H1 (cell line): ENCODE data around the gene CYP2C8. TPM values are rescaled to one million over a fixed set of nuclear protein-coding genes. Genes with fewer than 3 reads are reported as not detected.

Experiments
- CTCF ChIA-PET: fragments of 300-600 bp; sonication (Branson Sonifier 250); formaldehyde crosslinking; loops from one replicate; lab custom pipeline; 2021; ENCODE audit not compliant: partially characterized antibody; lab: Charles Lee
- POLR2A ChIA-PET: fragments of 300-600 bp; sonication (Branson Sonifier 250); formaldehyde crosslinking; loops from one replicate; lab custom pipeline; 2021; ENCODE audit warnings: inconsistent platforms; ENCODE audit not compliant: partially characterized antibody; lab: Charles Lee
- DNase-seq, 2 experiments: peaks; one replicate each; pipeline versions ENCODE4 v3.0.0 to v3.0.0-alpha.2; 2010 to 2022; ENCODE audit warnings: low spot score in 2 of 2, low read depth in 1 of 2, mixed read lengths in 1 of 2
- FAIRE-seq: peaks from 2 replicates; lab custom pipeline; 2011; peaks lifted over from hg19 to GRCh38; lab: Jason Lieb, UNC
- H2AFZ ChIP-seq: 2 replicates; pipeline ENCODE4 v1.8.1; 2012; ENCODE audit warnings: low read length, inconsistent platforms
- H2AK5ac ChIP-seq: 2 replicates; pipeline ENCODE4 v1.6.1; 2013; ENCODE audit warnings: low read depth, low read length
- H2BK120ac ChIP-seq: replicated peaks from 2 replicates; pipeline ENCODE3; 2013; ENCODE audit warnings: low read depth, low read length, inconsistent platforms
- H2BK12ac ChIP-seq: 2 replicates; pipeline ENCODE4 v1.6.1; 2013; ENCODE audit warnings: low read depth, low read length
- H2BK15ac ChIP-seq: 2 replicates; pipeline ENCODE4 v1.6.1; 2013; ENCODE audit warnings: low read length
- H2BK20ac ChIP-seq: 2 replicates; pipeline ENCODE4 v1.6.1; 2013; ENCODE audit warnings: low read length
- H2BK5ac ChIP-seq: 2 replicates; pipeline ENCODE4 v1.6.1; 2013; ENCODE audit warnings: low read depth, low read length
- H3K14ac ChIP-seq: 2 replicates; pipeline ENCODE4 v1.6.1; 2013; ENCODE audit warnings: inconsistent platforms; ENCODE audit not compliant: insufficient read length
- H3K18ac ChIP-seq: 2 replicates; pipeline ENCODE4 v1.6.1; 2013; ENCODE audit warnings: low read length; ENCODE audit errors: extremely low read depth
- H3K23ac ChIP-seq: 2 replicates; pipeline ENCODE4 v1.6.1; 2013; ENCODE audit warnings: inconsistent platforms; ENCODE audit not compliant: insufficient read length
- H3K23me2 ChIP-seq: 2 replicates; pipeline ENCODE4 v1.6.1; 2013; ENCODE audit warnings: low read depth, low read length
- H3K27ac ChIP-seq: 2 replicates; pipeline ENCODE4 v1.6.1; 2011; ENCODE audit warnings: low read depth, low read length, inconsistent platforms
- H3K27me3 ChIP-seq, 4 experiments: replicated peaks in 1 of 4; 1 replicate in 1 of 4; 2 replicates in 3 of 4; pipeline versions ENCODE4 v1.6.1 to v1.8.1; 2011 to 2013; ENCODE audit warnings: low read length in 3 of 4, mild to moderate bottlenecking in 3 of 4, inconsistent platforms in 2 of 4, mixed read lengths in 2 of 4, moderate library complexity in 1 of 4; ENCODE audit not compliant: control insufficient read depth in 3 of 4, insufficient read depth in 3 of 4; ENCODE audit errors: extremely low read depth in 1 of 4
- H3K36me3 ChIP-seq, 4 experiments: 2 replicates each; pipeline versions ENCODE4 v1.6.1 to v1.8.1; 2011 to 2013; ENCODE audit warnings: mild to moderate bottlenecking in 4 of 4, low read length in 3 of 4, moderate library complexity in 2 of 4, control low read depth in 1 of 4, inconsistent platforms in 1 of 4; ENCODE audit not compliant: insufficient read depth in 4 of 4, control insufficient read depth in 2 of 4
- H3K4ac ChIP-seq: replicated peaks from 2 replicates; pipeline ENCODE3; 2013; ENCODE audit warnings: low read length, low read depth, mixed read lengths, inconsistent platforms; ENCODE audit not compliant: insufficient read length
- H3K4me1 ChIP-seq, 4 experiments: replicated peaks in 1 of 4; 1 replicate in 1 of 4; 2 replicates in 3 of 4; pipeline versions ENCODE4 v1.6.1 to v1.8.1; 2011 to 2013; ENCODE audit warnings: low read length in 3 of 4, inconsistent platforms in 2 of 4, mixed read lengths in 1 of 4; ENCODE audit not compliant: insufficient read depth in 4 of 4, control insufficient read depth in 3 of 4
- H3K4me2 ChIP-seq, 2 experiments: 2 replicates each; pipeline versions ENCODE4 v1.6.1 to v1.8.1; 2011 to 2013; ENCODE audit warnings: low read depth in 2 of 2, low read length in 2 of 2, control low read depth in 1 of 2, inconsistent platforms in 1 of 2, mild to moderate bottlenecking in 1 of 2; ENCODE audit not compliant: insufficient read depth in 1 of 2
- H3K4me3 ChIP-seq, 4 experiments: fragments of 200-600, 300-600 bp in 1 of 4; sonication (generic), shearing (Covaris generic), sonication (Bioruptor Twin) in 1 of 4; 2 replicates each; pipeline versions ENCODE4 v1.5.1 to v1.8.1; 2011 to 2016; ENCODE audit warnings: low read length in 4 of 4, low read depth in 3 of 4, control low read depth in 2 of 4, inconsistent platforms in 2 of 4, mild to moderate bottlenecking in 2 of 4, mixed read lengths in 1 of 4, moderate library complexity in 1 of 4; ENCODE audit not compliant: insufficient read depth in 2 of 4; ENCODE audit errors: extremely low read depth in 1 of 4
- H3K56ac ChIP-seq: replicated peaks from 2 replicates; pipeline ENCODE3; 2013; ENCODE audit warnings: low read depth, mild to moderate bottlenecking, mixed read lengths, low read length, inconsistent platforms; ENCODE audit not compliant: insufficient read length
- H3K79me1 ChIP-seq: 2 replicates; pipeline ENCODE4 v1.6.1; 2013; ENCODE audit warnings: low read depth, low read length, control low read depth
- H3K79me2 ChIP-seq, 2 experiments: 2 replicates each; pipeline versions ENCODE4 v1.6.1 to v1.8.1; 2012 to 2013; ENCODE audit warnings: low read length in 2 of 2, mild to moderate bottlenecking in 2 of 2, inconsistent platforms in 1 of 2; ENCODE audit not compliant: insufficient read depth in 2 of 2, control insufficient read depth in 1 of 2
- H3K9ac ChIP-seq, 4 experiments: replicated peaks in 1 of 4; 1 replicate in 1 of 4; 2 replicates in 3 of 4; pipeline versions ENCODE4 v1.6.1 to v1.8.1; 2011 to 2013; ENCODE audit warnings: low read depth in 3 of 4, low read length in 3 of 4, control low read depth in 2 of 4, mild to moderate bottlenecking in 2 of 4, moderate library complexity in 2 of 4, inconsistent platforms in 1 of 4; ENCODE audit errors: extremely low read depth in 1 of 4
- H3K9me3 ChIP-seq, 2 experiments: 2 replicates each; pipeline versions ENCODE4 v1.6.1 to v1.8.1; 2012 to 2013; ENCODE audit warnings: mild to moderate bottlenecking in 2 of 2, moderate library complexity in 2 of 2, control low read depth in 1 of 2, inconsistent platforms in 1 of 2, low read depth in 1 of 2, low read length in 1 of 2, mixed read lengths in 1 of 2; ENCODE audit not compliant: insufficient read depth in 2 of 2
- H4K20me1 ChIP-seq, 2 experiments: replicated peaks in 1 of 2; 2 replicates each; pipeline versions ENCODE3 to v1.8.1; 2011 to 2013; ENCODE audit warnings: inconsistent platforms in 2 of 2, low read length in 2 of 2, mild to moderate bottlenecking in 1 of 2; ENCODE audit not compliant: insufficient read depth in 2 of 2, control insufficient read depth in 1 of 2
- H4K5ac ChIP-seq: 2 replicates; pipeline ENCODE4 v1.6.1; 2013; ENCODE audit warnings: low read length, low read depth, mixed read lengths, inconsistent platforms; ENCODE audit not compliant: insufficient read length
- H4K8ac ChIP-seq: 2 replicates; pipeline ENCODE4 v1.8.0; 2013; ENCODE audit warnings: mild to moderate bottlenecking, moderate library complexity, low read length, inconsistent platforms; ENCODE audit not compliant: insufficient read depth; ENCODE audit errors: extremely low read depth
- H4K91ac ChIP-seq: replicated peaks from 2 replicates; pipeline ENCODE3; 2013; ENCODE audit warnings: low read length, mixed read lengths, inconsistent platforms; ENCODE audit not compliant: insufficient read length
- CBX5 ChIP-seq: fragments of 300-800, 300-1000 bp; sonication (generic); IDR thresholded peaks from 2 replicates; pipeline ENCODE4 v1.7.1; 2016; ENCODE audit warnings: antibody characterized with exemption, low read length, low read depth
- CREB1 ChIP-seq: IDR thresholded peaks from 2 replicates; pipeline ENCODE4 v1.6.1; 2012; ENCODE audit warnings: inconsistent platforms
- FOSL1 ChIP-seq: IDR thresholded peaks from 2 replicates; pipeline ENCODE4 v1.6.1; 2011; ENCODE audit warnings: mild to moderate bottlenecking, low read depth, low read length, moderate library complexity; ENCODE audit not compliant: insufficient read depth
- HDAC2 ChIP-seq, 2 experiments: fragments of 300-600 bp in 1 of 2; sonication (generic) in 1 of 2; IDR thresholded peaks; 2 replicates each; pipeline ENCODE4 v1.6.1; 2011 to 2012; ENCODE audit warnings: low read depth in 2 of 2, low read length in 2 of 2, mild to moderate bottlenecking in 2 of 2, moderate library complexity in 2 of 2, borderline replicate concordance in 1 of 2, inconsistent platforms in 1 of 2
- KDM1A ChIP-seq: fragments of 200-600, 300-600 bp; sonication (generic); IDR thresholded peaks from 2 replicates; pipeline ENCODE4 v1.7.1; 2016; ENCODE audit warnings: mild to moderate bottlenecking, low read length, borderline replicate concordance
- NANOG ChIP-seq: IDR thresholded peaks from 2 replicates; pipeline ENCODE4 v1.6.1; 2011; ENCODE audit warnings: low read length, low read depth, mild to moderate bottlenecking, inconsistent platforms; ENCODE audit not compliant: insufficient read depth, poor library complexity, severe bottlenecking
- RFX5 ChIP-seq: IDR thresholded peaks from 2 replicates; pipeline ENCODE4 v1.6.1; 2011; ENCODE audit warnings: low read depth, low read length, improper control_type of control experiment, borderline replicate concordance
- SUZ12 ChIP-seq: fragments of 200-600 bp; sonication (generic); IDR thresholded peaks from 2 replicates; pipeline ENCODE4 v1.6.1; 2012; ENCODE audit warnings: mild to moderate bottlenecking, inconsistent platforms, low read length, moderate library complexity, mixed read lengths
- WGBS, 2 experiments: shearing (Covaris generic) in 1 of 2; methylation state at CpG; one replicate each; pipeline versions ENCODE4 v1.1.6 to v1.1.7; 2013 to 2015; ENCODE audit warnings: low lambda C conversion rate in 2 of 2, mixed read lengths in 2 of 2, inconsistent platforms in 1 of 2, low coverage in 1 of 2, missing lambda C conversion rate in 1 of 2; ENCODE audit not compliant: insufficient replicate concordance in 2 of 2, insufficient coverage in 1 of 2, insufficient read length in 1 of 2; ENCODE audit errors: extremely low coverage in 1 of 2, missing lambda C conversion rate in 1 of 2; 5-methylcytosine and 5-hydroxymethylcytosine counted together
- polyA plus RNA-seq, 7 experiments: library from polyadenylated mRNA; depleted of rRNA in 3 of 7; stranded (reverse) in 5 of 7; unstranded in 2 of 7; fragments of >200 nt in 5 of 7; fragments of 200-250 nt in 2 of 7; gene quantifications; 1 replicate in 5 of 7; 2 replicates in 1 of 7; 4 replicates in 1 of 7; pipeline versions ENCODE4 v1.2.1 to v1.2.3, GENCODE V29; 2011 to 2013; ENCODE audit warnings: missing spikeins in 2 of 7, mixed read lengths in 2 of 7
- total RNA-seq: library from RNA; stranded (reverse); fragmentation: NEBNext Ultra II Directional; extraction: Animal tissue kit (Norgen Biotek cat#: 25700); gene quantifications from 2 replicates; pipeline ENCODE4 v1.2.1, GENCODE V29; 2021

Gene CYP2C8
- total and polyA plus RNA-seq, 2 of the 8 experiments (the other 6 are each of a cell fraction or from before 2014, with no cell fraction given) = 0.32 to 0.89 TPM

GRCh38 chr10:95039281-95039680 lies 30.0 kb downstream of the CYP2C8 start:
- Histone ChIP-seq H2AK5ac (no peak overlapping the region), H2BK5ac (no peak overlapping the region), H3K79me2 (no peaks in the 10 kb centered on the region), H3K4ac (no peak overlapping the region), H3K23me2 (no peaks in the 10 kb centered on the region), H3K4me3 (no peak overlapping the region), H2BK120ac (no peak overlapping the region), H3K9me3 (no peaks in the 10 kb centered on the region), H2BK20ac (no peak overlapping the region), H2BK15ac (no peak overlapping the region), H3K23ac (no peak overlapping the region), H3K27ac (no peak overlapping the region), H4K8ac (no peak overlapping the region), H4K91ac (no peak overlapping the region), H3K56ac (no peak overlapping the region), H3K9ac (no peak overlapping the region), H3K4me1 (no peaks in the 10 kb centered on the region), H4K20me1 (no peaks in the 10 kb centered on the region), H3K18ac (no peak overlapping the region), H2BK12ac (no peak overlapping the region), H3K36me3 (no peaks in the 10 kb centered on the region), H4K5ac (no peak overlapping the region), H3K4me2 (no peak overlapping the region), H3K14ac (no peak overlapping the region), H3K27me3 (peaks cover 0 to 2% (median 0%) of the 10 kb centered on the region in 4 experiments; a peak in 1 of 7 replicates), H3K79me1 (no peaks in the 10 kb centered on the region), H2AFZ (no peak overlapping the region)
- POLR2A ChIA-PET = no interaction called here
- 92% methylated on average over 2 of the region's 2 CpGs; no CpG with 5 or more reads in 1 of the 2 experiments for WGBS, 2 experiments
- DNase-seq (no peak), FAIRE-seq (no peak)
- CTCF ChIA-PET = no interaction called here
- TF ChIP-seq KDM1A = no peak
- no peak for TF ChIP-seq RFX5
- TF ChIP-seq CREB1 = no peak
- no peak for TF ChIP-seq SUZ12
- TF ChIP-seq HDAC2 (IDR thresholded peaks at IDR 0.05; ENCODE audit: borderline replicate concordance in 1 of 2, low read depth in 2 of 2, low read length in 2 of 2) = no peak
- TF ChIP-seq CBX5 = no peak
- TF ChIP-seq FOSL1 = no peak
- no peak for TF ChIP-seq NANOG
